Raji (cell line): Measurements from ENCODE around the gene GALNT1.

Experiments used
- POLR2A ChIP-seq: IDR thresholded peaks from 2 replicates; pipeline ENCODE4 v1.6.1; 2011; ENCODE audit warnings: low read depth, low read length, control low read depth; ENCODE audit not compliant: insufficient read depth

The GALNT1 gene

GRCh38 chr18:35756506-35757117, 175.1 kb downstream of the GALNT1 start:
- no peak for TF ChIP-seq POLR2A
